Lung (tissue), 12 donors: ENCODE results near the gene NACC2. TPM values are rescaled to one million over a fixed set of nuclear protein-coding genes. Genes with fewer than 3 reads are reported as not detected.

Experiments
- ATAC-seq: fragments of 200-7000 bp; cut with Tn5 transposase; one replicate; pipeline ENCODE4 v1.9.1; 2020; ENCODE audit warnings: moderate number of reproducible peaks; ENCODE audit not compliant: insufficient read depth, low FRiP score
- DNase-seq, 3 donors: peaks; one replicate each; pipeline ENCODE4 v3.0.0-alpha.2; 2013 to 2017
- H3K27ac ChIP-seq, 2 donors: one replicate each; pipeline ENCODE4 v1.5.1; 2013; ENCODE audit warnings: mild to moderate bottlenecking in 2 of 2, moderate library complexity in 2 of 2, control low read depth in 1 of 2, inconsistent platforms in 1 of 2, low read depth in 1 of 2, low read length in 1 of 2
- H3K27me3 ChIP-seq, 3 donors: one replicate each; pipeline ENCODE4 v1.5.1; 2013; ENCODE audit warnings: low read length in 2 of 3; ENCODE audit not compliant: control insufficient read depth in 3 of 3, insufficient read depth in 3 of 3
- H3K36me3 ChIP-seq, 4 donors: one replicate each; pipeline ENCODE4 v1.5.1; 2013; ENCODE audit warnings: low read length in 4 of 4, mild to moderate bottlenecking in 1 of 4, moderate library complexity in 1 of 4; ENCODE audit not compliant: control insufficient read depth in 4 of 4, insufficient read depth in 4 of 4
- H3K4me1 ChIP-seq, 5 donors: one replicate each; pipeline ENCODE4 v1.5.1; 2013; ENCODE audit warnings: low read length in 5 of 5, mild to moderate bottlenecking in 2 of 5, moderate library complexity in 1 of 5; ENCODE audit not compliant: control insufficient read depth in 5 of 5, insufficient read depth in 5 of 5
- H3K4me3 ChIP-seq: one replicate; pipeline ENCODE4 v1.5.1; 2013; ENCODE audit warnings: mild to moderate bottlenecking, control low read depth, moderate library complexity
- H3K9ac ChIP-seq, 2 donors: one replicate each; pipeline ENCODE4 v1.5.1; 2013; ENCODE audit warnings: low read length in 2 of 2, control low read depth in 1 of 2; ENCODE audit not compliant: insufficient read depth in 1 of 2
- H3K9me3 ChIP-seq, 4 donors: one replicate each; pipeline ENCODE4 v1.5.1; 2013; ENCODE audit warnings: low read length in 3 of 4, mild to moderate bottlenecking in 1 of 4, moderate library complexity in 1 of 4; ENCODE audit not compliant: control insufficient read depth in 4 of 4, insufficient read depth in 3 of 4
- WGBS, 2 donors: extraction: QIAGEN DNeasy Blood & Tissue Kit; methylation state at CpG; one replicate each; pipeline ENCODE4 v1.1.7; 2013; 5-methylcytosine and 5-hydroxymethylcytosine counted together
- polyA plus RNA-seq, 2 donors: library from polyadenylated mRNA; stranded (reverse); fragments of 200-250 nt; gene quantifications; one replicate each; pipeline ENCODE4 v1.2.1, GENCODE V29; 2013
- total RNA-seq, 2 donors: library from RNA; depleted of rRNA in 1 of 2; stranded (reverse); fragments of >200 nt in 1 of 2; gene quantifications; one replicate each; pipeline ENCODE4 v1.2.1, GENCODE V29; 2014 to 2021
- TF ChIP-seq, protein P1 (sequence below): IDR thresholded peaks from 2 replicates; pipeline ENCODE4 v1.5.1; 2012; ENCODE audit warnings: mild to moderate bottlenecking; ENCODE audit errors: control extremely low read depth, extremely low read depth
- donor health status: control.
- donor health status: control.
- donor health status: Bipolar disorder and iron deficiency.
- donor health status: healthy.
- donor health status: DM: yes; HTN: yes; CAD: no.

Gene NACC2
- total and polyA plus RNA-seq, 4 donors, result 5.9 to 32.7 (median 10.5) TPM

DNA sequence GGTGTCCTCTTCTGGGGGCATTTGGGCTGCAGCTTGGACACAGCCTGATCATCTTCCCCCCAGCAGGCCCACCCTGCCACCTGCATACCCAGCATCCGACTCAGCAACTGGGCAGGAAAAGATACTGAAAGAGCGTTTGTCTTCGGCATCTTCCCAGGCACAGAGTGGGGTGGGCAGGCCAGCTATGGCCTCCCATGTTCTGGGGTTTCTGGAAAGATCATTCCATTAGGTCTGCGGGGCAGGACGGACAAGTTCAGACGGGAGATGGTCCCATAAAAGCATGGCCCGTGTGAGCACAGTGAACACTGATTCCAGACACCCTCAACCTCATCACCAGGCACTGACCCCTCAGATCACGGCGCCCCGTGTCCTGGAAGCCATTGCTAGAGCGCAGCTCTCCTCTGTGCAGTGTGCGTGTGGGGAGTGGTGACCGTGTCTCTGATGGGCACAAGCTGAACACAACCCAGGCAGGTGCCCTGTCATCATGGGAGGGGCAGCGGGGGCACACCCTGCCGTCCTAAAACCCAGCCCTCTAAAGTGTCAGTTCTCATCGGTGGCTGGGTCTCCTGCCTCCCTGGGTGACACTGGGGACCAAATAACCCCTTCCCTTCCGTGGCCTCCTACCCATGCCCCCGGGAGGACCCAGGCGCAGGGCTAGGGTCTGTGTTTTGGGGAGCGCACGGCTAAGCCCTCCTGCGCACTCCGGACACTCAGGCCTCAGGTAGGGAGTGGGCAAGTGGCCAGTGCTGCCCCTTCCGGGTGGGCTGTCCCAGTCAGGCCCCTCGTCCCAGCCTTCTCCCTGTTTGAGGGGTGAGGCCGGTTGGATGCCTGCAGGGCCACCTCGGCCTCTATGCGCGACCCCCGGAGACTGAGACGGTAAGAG, 36.8 kb upstream of the NACC2 start:
- peaks cover 0 to 13% (median 6%) of the 10 kb centered on the region in 5 donors for H3K4me1 ChIP-seq
- ATAC-seq (no peak), DNase-seq (no peak)
- H3K27ac ChIP-seq, result no peak overlapping the region
- H3K4me3 ChIP-seq, result no peak overlapping the region
- H3K9me3 ChIP-seq, result no peaks in the 10 kb centered on the region
- peaks cover 0 to 47% (median 27%) of the 10 kb centered on the region in 3 donors for H3K27me3 ChIP-seq
- 59 to 62% methylated on average over 27 to 31 of the region's 31 CpGs for WGBS, 2 donors
- no peaks in the 10 kb centered on the region for H3K36me3 ChIP-seq
- no peak overlapping the region for H3K9ac ChIP-seq
- TF ChIP-seq, protein P1, sequence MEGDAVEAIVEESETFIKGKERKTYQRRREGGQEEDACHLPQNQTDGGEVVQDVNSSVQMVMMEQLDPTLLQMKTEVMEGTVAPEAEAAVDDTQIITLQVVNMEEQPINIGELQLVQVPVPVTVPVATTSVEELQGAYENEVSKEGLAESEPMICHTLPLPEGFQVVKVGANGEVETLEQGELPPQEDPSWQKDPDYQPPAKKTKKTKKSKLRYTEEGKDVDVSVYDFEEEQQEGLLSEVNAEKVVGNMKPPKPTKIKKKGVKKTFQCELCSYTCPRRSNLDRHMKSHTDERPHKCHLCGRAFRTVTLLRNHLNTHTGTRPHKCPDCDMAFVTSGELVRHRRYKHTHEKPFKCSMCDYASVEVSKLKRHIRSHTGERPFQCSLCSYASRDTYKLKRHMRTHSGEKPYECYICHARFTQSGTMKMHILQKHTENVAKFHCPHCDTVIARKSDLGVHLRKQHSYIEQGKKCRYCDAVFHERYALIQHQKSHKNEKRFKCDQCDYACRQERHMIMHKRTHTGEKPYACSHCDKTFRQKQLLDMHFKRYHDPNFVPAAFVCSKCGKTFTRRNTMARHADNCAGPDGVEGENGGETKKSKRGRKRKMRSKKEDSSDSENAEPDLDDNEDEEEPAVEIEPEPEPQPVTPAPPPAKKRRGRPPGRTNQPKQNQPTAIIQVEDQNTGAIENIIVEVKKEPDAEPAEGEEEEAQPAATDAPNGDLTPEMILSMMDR, result no peak

DNA sequence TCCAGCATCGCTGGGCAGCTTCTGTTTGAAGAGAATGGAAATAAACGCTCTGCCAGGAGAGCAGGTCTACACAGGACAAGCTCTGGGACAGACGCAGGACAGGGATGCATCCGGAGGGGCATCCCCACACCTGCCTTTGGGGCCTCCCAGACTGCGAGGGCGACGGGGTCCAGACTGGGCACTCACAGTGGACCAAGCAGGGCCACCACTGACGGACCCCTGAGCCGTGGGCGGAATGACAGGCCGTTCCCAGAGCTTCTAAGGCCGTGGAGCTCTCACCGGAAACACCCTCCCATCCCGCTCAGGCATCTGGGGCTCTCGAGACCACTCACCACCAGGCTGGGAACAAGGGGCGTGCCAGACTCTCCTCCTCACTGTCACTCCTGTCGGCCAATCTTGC, 34.1 kb upstream of the NACC2 start:
- H3K9me3 ChIP-seq, result no peaks in the 10 kb centered on the region
- WGBS, 2 donors, result 74 to 83% methylated on average over 17 of the region's 17 CpGs
- H3K27me3 ChIP-seq, result peaks cover 0 to 32% (median 21%) of the 10 kb centered on the region in 3 donors
- H3K36me3 ChIP-seq, result no peaks in the 10 kb centered on the region
- no peak overlapping the region for H3K9ac ChIP-seq
- H3K27ac ChIP-seq, result no peak overlapping the region
- ATAC-seq (no peak), DNase-seq (no peak)
- TF ChIP-seq, protein P1, result no peak
- peaks cover 0 to 13% (median 6%) of the 10 kb centered on the region in 5 donors for H3K4me1 ChIP-seq
- no peak overlapping the region for H3K4me3 ChIP-seq

DNA sequence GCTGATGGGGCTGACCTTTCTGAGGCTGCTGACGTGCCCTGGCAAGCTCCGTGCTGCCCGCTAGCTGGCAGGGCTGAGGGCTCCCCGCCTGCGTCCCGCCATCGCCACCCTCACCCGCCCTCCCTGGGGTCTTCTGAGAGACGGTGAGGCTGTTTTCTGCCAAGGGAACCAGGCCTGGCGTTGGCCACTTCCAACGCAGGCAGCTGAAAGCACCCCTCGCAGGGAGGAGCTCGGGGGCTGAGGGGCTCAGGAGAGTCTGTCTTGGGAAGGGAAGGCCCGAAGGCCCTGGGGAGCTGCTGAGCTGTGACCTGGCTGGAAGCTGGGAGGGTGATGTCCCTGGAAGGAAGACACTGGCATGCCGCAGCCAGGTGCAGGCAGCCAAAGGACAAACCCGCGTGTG, 33.3 kb upstream of the NACC2 start:
- H3K9me3 ChIP-seq, result no peaks in the 10 kb centered on the region
- H3K9ac ChIP-seq, result no peak overlapping the region
- H3K27me3 ChIP-seq, result peaks cover 0 to 25% (median 13%) of the 10 kb centered on the region in 3 donors
- ATAC-seq (no peak), DNase-seq (no peak)
- H3K27ac ChIP-seq, result no peak overlapping the region
- H3K36me3 ChIP-seq, result no peaks in the 10 kb centered on the region
- H3K4me1 ChIP-seq, result peaks cover 0 to 11% (median 3%) of the 10 kb centered on the region in 5 donors
- H3K4me3 ChIP-seq, result no peak overlapping the region
- TF ChIP-seq, protein P1, result no peak
- 83 to 91% methylated on average over 17 of the region's 17 CpGs for WGBS, 2 donors
